ENCODE results near the gene BYSL. TPM values are rescaled to one million over a fixed set of nuclear protein-coding genes. Genes with fewer than 3 reads are reported as not detected.

Gene BYSL
- total and polyA plus RNA-seq, 2 donors (not counting 3 experiments of a cell fraction or from before 2014, with no cell fraction given), result 33.1 to 41.8 TPM

- dilution Hi-C loops (cut with MboI; ENCODE audit: extremely low pct_ligation_motif_present, low sequenced_read_pairs) (no loop called here), intact Hi-C loops (cut with micrococcal nuclease) (no loop called here)
- Histone ChIP-seq H3K4me1 (ENCODE audit: control insufficient read depth, extremely low read depth, insufficient read depth, low read length) (peaks cover 12% of the 10 kb centered on the region), H3K9me1 (replicated peaks; ENCODE audit: control insufficient read depth, extremely low read depth, insufficient read depth, low read length) (no peaks in the 10 kb centered on the region), H3K9ac (replicated peaks; ENCODE audit: extremely low read depth, insufficient read depth, low read length) (no peak overlapping the region), H3K9me3 (replicated peaks; ENCODE audit: control insufficient read depth, insufficient read depth, low read length) (no peaks in the 10 kb centered on the region), H3K36me3 (ENCODE audit: control insufficient read depth in 2 of 2, extremely low read depth in 1 of 2, insufficient read depth in 2 of 2, low read length in 2 of 2) (no peaks in the 10 kb centered on the region), H2AFZ (ENCODE audit: low read depth, low read length) (no peak overlapping the region), H3K79me2 (ENCODE audit: control insufficient read depth, insufficient read depth, low read length) (no peaks in the 10 kb centered on the region), H3K27ac (ENCODE audit: insufficient read depth, low read depth, low read length) (no peak overlapping the region), H4K20me1 (replicated peaks; ENCODE audit: control insufficient read depth, extremely low read depth, insufficient read depth, low read length) (no peaks in the 10 kb centered on the region), H3K4me3 (replicated peaks in 1 of 3; ENCODE audit: insufficient read depth in 1 of 3, low read depth in 1 of 3, low read length in 3 of 3) (no peak overlapping the region), H3K4me2 (ENCODE audit: insufficient read depth, low read length) (no peak overlapping the region), H3K27me3 (ENCODE audit: control insufficient read depth in 2 of 2, insufficient read depth in 2 of 2, low read length in 2 of 2) (peaks cover 0 to 2% of the 10 kb centered on the region in 2 experiments)
- ChIA-PET CTCF (interaction anchor here (1.0 to 1.7 kb wide), 5 partner anchors 28 to 113 kb away, joined by 3 to 7 read pairs (median 5); partner anchors contain the start of genes BYSL, FRS3, MED20 and TOMM6), POLR2A (no interaction called here)
- TF ChIP-seq POLR2AphosphoS5 (IDR thresholded peaks at IDR 0.05; ENCODE audit: insufficient read depth, low read depth, low read length) (no peak), POLR2A (IDR thresholded peaks at IDR 0.05; ENCODE audit: low read depth, low read length) (no peak), CTCF (IDR thresholded peaks at IDR 0.05; ENCODE audit: extremely low read depth in 1 of 2, insufficient read depth in 1 of 2, low read depth in 1 of 2, low read length in 2 of 2) (no peak), MAX (IDR thresholded peaks at IDR 0.05; ENCODE audit: insufficient read depth, insufficient read length) (no peak), FOS (IDR thresholded peaks at IDR 0.05; ENCODE audit: borderline replicate concordance, insufficient read depth, low read length) (no peak), JUN (IDR thresholded peaks at IDR 0.05; ENCODE audit: borderline replicate concordance, insufficient read depth, insufficient read length, low read depth) (no peak), GATA2 (IDR thresholded peaks at IDR 0.05; ENCODE audit: insufficient read depth, insufficient read length, low read depth, low read length) (no peak), MYC (IDR thresholded peaks at IDR 0.05; ENCODE audit: low read depth, low read length) (no peak), EZH2 (IDR thresholded peaks at IDR 0.05; ENCODE audit: borderline replicate concordance, low read depth, low read length, severe bottlenecking) (no peak)
- no TSS peak for BruUV-seq (replicated peaks)
- DNase-seq (ENCODE audit: low read depth, low spot score) (no peak), FAIRE-seq (no peak)
Measured at GRCh38 chr6:41892921-41893564, 28.3 kb upstream of the BYSL start.

Data from endothelial cell of umbilical vein (primary cell).